HepG2 (cell line): ENCODE data around the gene TEAD1. TPM values are rescaled to one million over a fixed set of nuclear protein-coding genes. Genes with fewer than 3 reads are reported as not detected.

Experiments used
- ATAC-seq: fragments of 200-7000 bp; cut with Tn5 transposase; 3 replicates; pipeline ENCODE4 v1.9.1; 2020; ENCODE audit warnings: mild to moderate bottlenecking, moderate library complexity
- BruUV-seq: library from RNA; stranded (reverse); fragments of 400-500 nt; replicated peaks from 2 replicates; lab custom pipeline; 2021; lab: Mats Ljungman, UMichigan
- CTCF ChIA-PET: fragments of 300-600 bp; formaldehyde crosslinking; extraction: SDS; loops from one replicate; lab custom pipeline; 2021; ENCODE audit warnings: low total read pairs, inconsistent platforms, low intra/inter-chr PET ratio; lab: Yijun Ruan, JAX
- POLR2A ChIA-PET: fragments of 350-600 bp; sonication (Branson Sonifier 250); formaldehyde crosslinking; loops from one replicate; lab custom pipeline; 2020; ENCODE audit warnings: antibody characterized with exemption, inconsistent platforms; lab: Yijun Ruan, JAX
- DNase-seq: peaks from one replicate; pipeline ENCODE4 v3.0.0-alpha.2; 2015; ENCODE audit warnings: low spot score
- FAIRE-seq: peaks from 3 replicates; lab custom pipeline; 2011; peaks lifted over from hg19 to GRCh38; lab: Jason Lieb, UNC
- H2AFZ ChIP-seq: one replicate; pipeline ENCODE4 v1.6.1; 2011; ENCODE audit warnings: low read length, inconsistent platforms
- H3K27ac ChIP-seq: fragments of 300-600 bp; 3 replicates; pipeline ENCODE4 v1.8.0; 2011; ENCODE audit warnings: mixed run types, mild to moderate bottlenecking, mixed read lengths, low read length, inconsistent platforms; ENCODE audit not compliant: insufficient read depth; ENCODE audit errors: extremely low read length
- H3K27me3 ChIP-seq, 2 experiments: fragments of 200-600 bp in 1 of 2; 2 replicates in 1 of 2; 3 replicates in 1 of 2; pipeline versions ENCODE4 v1.6.0 to v1.8.0; 2011; ENCODE audit warnings: low read length in 2 of 2, mild to moderate bottlenecking in 2 of 2, moderate library complexity in 2 of 2, inconsistent platforms in 1 of 2; ENCODE audit not compliant: insufficient read depth in 2 of 2, control insufficient read depth in 1 of 2
- H3K36me3 ChIP-seq, 2 experiments: fragments of 200-600 bp in 1 of 2; replicated peaks in 1 of 2; 2 replicates in 1 of 2; 3 replicates in 1 of 2; pipeline versions ENCODE4 v1.5.1 to v1.8.0; 2011; ENCODE audit warnings: low read length in 2 of 2, inconsistent platforms in 1 of 2; ENCODE audit not compliant: insufficient read depth in 2 of 2, control insufficient read depth in 1 of 2
- H3K4me1 ChIP-seq: 2 replicates; pipeline ENCODE4 v1.5.1; 2012; ENCODE audit warnings: low read length, inconsistent platforms; ENCODE audit not compliant: insufficient read depth
- H3K4me2 ChIP-seq: 2 replicates; pipeline ENCODE4 v1.6.0; 2011; ENCODE audit warnings: low read depth, low read length, inconsistent platforms
- H3K4me3 ChIP-seq, 3 experiments: fragments of 200-600 bp in 1 of 3; sonication (generic), shearing (Covaris generic) in 1 of 3; replicated peaks in 1 of 3; 2 replicates each; pipeline ENCODE4 v1.5.1; 2011 to 2016; ENCODE audit warnings: low read length in 3 of 3, inconsistent platforms in 2 of 3, low read depth in 2 of 3, mild to moderate bottlenecking in 2 of 3, control low read depth in 1 of 3, mixed read lengths in 1 of 3; ENCODE audit not compliant: insufficient read depth in 1 of 3
- H3K79me2 ChIP-seq: one replicate; pipeline ENCODE4 v1.6.1; 2011; ENCODE audit warnings: low read length, inconsistent platforms; ENCODE audit not compliant: insufficient read depth
- H3K9ac ChIP-seq: 2 replicates; pipeline ENCODE4 v1.6.0; 2011; ENCODE audit warnings: mild to moderate bottlenecking, low read depth, low read length, inconsistent platforms; ENCODE audit not compliant: insufficient read depth
- H3K9me3 ChIP-seq: 2 replicates; pipeline ENCODE4 v1.5.1; 2012; ENCODE audit warnings: mild to moderate bottlenecking, low read length
- H4K20me1 ChIP-seq: 2 replicates; pipeline ENCODE4 v1.6.0; 2011; ENCODE audit warnings: inconsistent platforms, mild to moderate bottlenecking, low read length, moderate library complexity; ENCODE audit not compliant: insufficient read depth
- FOXP4 ChIP-seq: sonication (generic); formaldehyde crosslinking; IDR thresholded peaks from 2 replicates; pipeline ENCODE4 v1.4.0; 2020; ENCODE audit warnings: missing genetic modification reagents
- HIC2 ChIP-seq: sonication (generic); formaldehyde crosslinking; IDR thresholded peaks from 2 replicates; pipeline ENCODE4 v1.9.0; 2022; ENCODE audit warnings: low read depth, missing genetic modification reagents
- HNF4A ChIP-seq: sonication (generic); formaldehyde crosslinking; IDR thresholded peaks from 2 replicates; pipeline ENCODE4 v1.4.0; 2020; ENCODE audit warnings: missing genetic modification reagents
- HNF4G ChIP-seq, 2 experiments: sonication (generic) in 1 of 2; formaldehyde crosslinking in 1 of 2; IDR thresholded peaks; 2 replicates each; pipeline versions ENCODE4 v1.4.0 to v1.6.1; 2011 to 2020; ENCODE audit warnings: borderline replicate concordance in 2 of 2, low read depth in 2 of 2, mild to moderate bottlenecking in 2 of 2, low read length in 1 of 2, missing genetic modification reagents in 1 of 2, moderate library complexity in 1 of 2
- KLF11 ChIP-seq: IDR thresholded peaks from 2 replicates; pipeline ENCODE4 v1.6.1; 2016; ENCODE audit warnings: missing compliant biosample characterization
- PAXIP1 ChIP-seq: sonication (generic); formaldehyde crosslinking; conservative IDR thresholded peaks from 2 replicates; pipeline ENCODE4 v1.4.0; 2020; ENCODE audit warnings: mild to moderate bottlenecking, missing genetic modification reagents, moderate library complexity
- SNRNP70 ChIP-seq: fragments of 200-400 bp; formaldehyde crosslinking; IDR thresholded peaks from 2 replicates; pipeline ENCODE4 v1.6.1; 2017; ENCODE audit warnings: mild to moderate bottlenecking, low read depth, low read length, moderate library complexity
- ZNF326 ChIP-seq: sonication (generic); formaldehyde crosslinking; IDR thresholded peaks from 2 replicates; pipeline ENCODE4 v1.4.0; 2020; ENCODE audit warnings: missing genetic modification reagents, borderline replicate concordance
- ZNF577 ChIP-seq: sonication (generic); formaldehyde crosslinking; IDR thresholded peaks from 2 replicates; pipeline ENCODE4 v1.4.0; 2020; ENCODE audit warnings: mild to moderate bottlenecking, low read depth, missing genetic modification reagents, borderline replicate concordance
- ZNF605 ChIP-seq: sonication (generic); formaldehyde crosslinking; IDR thresholded peaks from 2 replicates; pipeline ENCODE4 v1.8.0; 2022; ENCODE audit warnings: mild to moderate bottlenecking, missing genetic modification reagents
- WGBS: methylation state at CpG from one replicate; pipeline ENCODE4 v1.1.6; 2017; ENCODE audit warnings: low lambda C conversion rate; 5-methylcytosine and 5-hydroxymethylcytosine counted together
- in situ Hi-C: cut with HindIII; loops from 2 replicates; pipeline ENCODE4 v1.10.0; 2017; ENCODE audit warnings: low pct_unique_long_range_greater_than_20kb; ENCODE audit not compliant: extremely low pct_ligation_motif_present
- intact Hi-C: fragments of 100-400 bp; cut with micrococcal nuclease; formaldehyde crosslinking; loops from one replicate; pipeline ENCODE4 v1.10.0; 2022; ENCODE audit not compliant: unreplicated experiment
- polyA plus RNA-seq, 8 experiments: library from polyadenylated mRNA; depleted of rRNA in 3 of 8; stranded (reverse) in 7 of 8; unstranded in 1 of 8; fragments of >200 nt; fragmentation: Illumina TruSeq in 4 of 8; extraction: Trizol in 4 of 8; gene quantifications; 2 replicates each; pipeline versions ENCODE4 v1.2.1 to v1.2.3, GENCODE V29; 2011 to 2016; ENCODE audit warnings: low read depth in 4 of 8, missing spikeins in 1 of 8, mixed read lengths in 1 of 8; ENCODE audit not compliant: insufficient read depth in 1 of 8
- total RNA-seq, 5 experiments: library from RNA; depleted of rRNA; stranded (reverse); fragments of >200 nt; fragmentation: Illumina TruSeq; extraction: Trizol; gene quantifications; 2 replicates each; pipeline ENCODE4 v1.2.3, GENCODE V29; 2016; ENCODE audit warnings: low read depth in 1 of 5
- TF ChIP-seq, protein P1 (sequence below): sonication (generic); formaldehyde crosslinking; IDR thresholded peaks from 2 replicates; pipeline ENCODE4 v1.5.0; 2020; ENCODE audit warnings: missing genetic modification reagents
- TF ChIP-seq, protein P2 (sequence below): IDR thresholded peaks from 2 replicates; pipeline ENCODE4 v1.6.1; 2018; ENCODE audit warnings: missing genetic modification reagents, mild to moderate bottlenecking, missing compliant biosample characterization

The TEAD1 gene
- total and polyA plus RNA-seq, 2 of the 13 experiments (the other 11 are each of a cell fraction or from before 2014, with no cell fraction given): 20.1 to 30.5 TPM

DNA sequence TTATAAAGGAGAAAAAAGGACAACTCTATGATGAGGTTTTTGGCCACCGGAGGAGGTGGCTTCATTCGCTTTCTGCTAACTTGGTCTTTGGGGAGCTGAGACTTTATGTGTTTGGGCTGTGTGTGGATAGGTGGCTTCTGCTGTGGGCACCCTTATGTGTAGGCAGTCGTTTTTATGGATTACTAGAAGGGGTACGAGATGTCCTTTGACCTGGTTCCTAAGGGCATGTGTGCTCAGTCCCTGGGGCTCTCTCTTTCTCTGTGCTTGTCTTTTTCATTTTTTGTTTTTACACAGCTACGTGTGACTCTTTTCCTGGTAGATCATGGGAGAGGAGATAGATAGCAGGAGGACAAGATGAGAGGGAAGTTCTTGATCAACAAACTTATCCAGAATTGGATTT, 93.4 kb downstream of the TEAD1 start:
- Histone ChIP-seq H2AFZ (no peak overlapping the region), H3K4me3 (no peak overlapping the region), H3K4me1 (peaks cover 26% of the 10 kb centered on the region), H3K79me2 (peaks cover 14% of the 10 kb centered on the region), H3K36me3 (peaks cover 7 to 42% of the 10 kb centered on the region in 2 experiments; a peak in 4 of 5 replicates), H3K27me3 (no peaks in the 10 kb centered on the region), H3K4me2 (no peak overlapping the region), H3K27ac (peak overlapping the region; percentile 46), H4K20me1 (no peaks in the 10 kb centered on the region), H3K9ac (no peak overlapping the region), H3K9me3 (no peaks in the 10 kb centered on the region)
- in situ Hi-C loops (no loop called here), intact Hi-C loops (loop anchor here (10.0 kb wide), 2 partner anchors 57 to 117 kb away; no protein-coding TSS in a partner anchor)
- no peak for DNase-seq
- no peak for FAIRE-seq
- 52% methylated on average over 5 of the region's 5 CpGs for WGBS
- peak; percentile 71 for ATAC-seq
- CTCF ChIA-PET: no interaction called here
- POLR2A ChIA-PET: interaction anchor here (1.9 kb wide), 1 partner anchor 61 kb away, joined by 4 read pairs; no protein-coding TSS in a partner anchor
- no TSS peak for BruUV-seq
- TF ChIP-seq, protein P1, sequence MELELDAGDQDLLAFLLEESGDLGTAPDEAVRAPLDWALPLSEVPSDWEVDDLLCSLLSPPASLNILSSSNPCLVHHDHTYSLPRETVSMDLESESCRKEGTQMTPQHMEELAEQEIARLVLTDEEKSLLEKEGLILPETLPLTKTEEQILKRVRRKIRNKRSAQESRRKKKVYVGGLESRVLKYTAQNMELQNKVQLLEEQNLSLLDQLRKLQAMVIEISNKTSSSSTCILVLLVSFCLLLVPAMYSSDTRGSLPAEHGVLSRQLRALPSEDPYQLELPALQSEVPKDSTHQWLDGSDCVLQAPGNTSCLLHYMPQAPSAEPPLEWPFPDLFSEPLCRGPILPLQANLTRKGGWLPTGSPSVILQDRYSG: no peak
- no peak for TF ChIP-seq ZNF577 (CRISPR knock-in tag)
- TF ChIP-seq SNRNP70: no peak
- TF ChIP-seq PAXIP1 (CRISPR knock-in tag): 0 out of 2 replicates have a peak, but pooled peaks have one; percentile 33
- TF ChIP-seq KLF11 (CRISPR knock-in tag): no peak
- TF ChIP-seq HNF4A (CRISPR knock-in tag): peak; percentile 60
- TF ChIP-seq ZNF605 (CRISPR knock-in tag): no peak
- TF ChIP-seq FOXP4 (CRISPR knock-in tag): no peak
- no peak for TF ChIP-seq HIC2
- TF ChIP-seq HNF4G (IDR thresholded peaks at IDR 0.05; ENCODE audit: borderline replicate concordance, low read depth, low read length): 0 out of 2 replicates have a peak, but pooled peaks have one; percentile 27
- TF ChIP-seq HNF4G (CRISPR knock-in tag; IDR thresholded peaks at IDR 0.05; ENCODE audit: borderline replicate concordance, low read depth): no peak
- TF ChIP-seq, protein P2, sequence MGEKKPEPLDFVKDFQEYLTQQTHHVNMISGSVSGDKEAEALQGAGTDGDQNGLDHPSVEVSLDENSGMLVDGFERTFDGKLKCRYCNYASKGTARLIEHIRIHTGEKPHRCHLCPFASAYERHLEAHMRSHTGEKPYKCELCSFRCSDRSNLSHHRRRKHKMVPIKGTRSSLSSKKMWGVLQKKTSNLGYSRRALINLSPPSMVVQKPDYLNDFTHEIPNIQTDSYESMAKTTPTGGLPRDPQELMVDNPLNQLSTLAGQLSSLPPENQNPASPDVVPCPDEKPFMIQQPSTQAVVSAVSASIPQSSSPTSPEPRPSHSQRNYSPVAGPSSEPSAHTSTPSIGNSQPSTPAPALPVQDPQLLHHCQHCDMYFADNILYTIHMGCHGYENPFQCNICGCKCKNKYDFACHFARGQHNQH (CRISPR knock-in tag): no peak
- TF ChIP-seq ZNF326 (CRISPR knock-in tag): no peak
